ENCODE data around the gene INTS4. TPM values are rescaled to one million over a fixed set of nuclear protein-coding genes. Genes with fewer than 3 reads are reported as not detected.
"Not testable (repeated sequence)": the region's sequence is repeated elsewhere in the genome, so short reads cannot be mapped to it uniquely, and the experiment has no call there.

INTS4 gene
- total and polyA plus RNA-seq, 8 donors, result 15.9 to 27.1 (median 17.9) TPM

- H3K4me3 ChIP-seq, result no peak overlapping the region
- H3K27ac ChIP-seq, result no peak overlapping the region
- WGBS, 2 donors, result 97 to 100% methylated on average over 1 of the region's 1 CpG
- no peaks in the 10 kb centered on the region for H3K4me1 ChIP-seq
- ATAC-seq, result no peak
- H3K36me3 ChIP-seq, result peaks cover 0 to 8% (median 3%) of the 10 kb centered on the region in 3 donors
- no peak for DNase-seq
- intact Hi-C loops (cut with DNase I), result no loop called here
- TF ChIP-seq, protein P1, sequence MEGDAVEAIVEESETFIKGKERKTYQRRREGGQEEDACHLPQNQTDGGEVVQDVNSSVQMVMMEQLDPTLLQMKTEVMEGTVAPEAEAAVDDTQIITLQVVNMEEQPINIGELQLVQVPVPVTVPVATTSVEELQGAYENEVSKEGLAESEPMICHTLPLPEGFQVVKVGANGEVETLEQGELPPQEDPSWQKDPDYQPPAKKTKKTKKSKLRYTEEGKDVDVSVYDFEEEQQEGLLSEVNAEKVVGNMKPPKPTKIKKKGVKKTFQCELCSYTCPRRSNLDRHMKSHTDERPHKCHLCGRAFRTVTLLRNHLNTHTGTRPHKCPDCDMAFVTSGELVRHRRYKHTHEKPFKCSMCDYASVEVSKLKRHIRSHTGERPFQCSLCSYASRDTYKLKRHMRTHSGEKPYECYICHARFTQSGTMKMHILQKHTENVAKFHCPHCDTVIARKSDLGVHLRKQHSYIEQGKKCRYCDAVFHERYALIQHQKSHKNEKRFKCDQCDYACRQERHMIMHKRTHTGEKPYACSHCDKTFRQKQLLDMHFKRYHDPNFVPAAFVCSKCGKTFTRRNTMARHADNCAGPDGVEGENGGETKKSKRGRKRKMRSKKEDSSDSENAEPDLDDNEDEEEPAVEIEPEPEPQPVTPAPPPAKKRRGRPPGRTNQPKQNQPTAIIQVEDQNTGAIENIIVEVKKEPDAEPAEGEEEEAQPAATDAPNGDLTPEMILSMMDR (IDR thresholded peaks at IDR 0.05), result no peak
- H3K9me3 ChIP-seq, result no peaks in the 10 kb centered on the region
- no peaks in the 10 kb centered on the region for H3K27me3 ChIP-seq
- no peak for FAIRE-seq
Measured at GRCh38 chr11:77873345-77873744, 121.1 kb downstream of the INTS4 start.

DNA sequence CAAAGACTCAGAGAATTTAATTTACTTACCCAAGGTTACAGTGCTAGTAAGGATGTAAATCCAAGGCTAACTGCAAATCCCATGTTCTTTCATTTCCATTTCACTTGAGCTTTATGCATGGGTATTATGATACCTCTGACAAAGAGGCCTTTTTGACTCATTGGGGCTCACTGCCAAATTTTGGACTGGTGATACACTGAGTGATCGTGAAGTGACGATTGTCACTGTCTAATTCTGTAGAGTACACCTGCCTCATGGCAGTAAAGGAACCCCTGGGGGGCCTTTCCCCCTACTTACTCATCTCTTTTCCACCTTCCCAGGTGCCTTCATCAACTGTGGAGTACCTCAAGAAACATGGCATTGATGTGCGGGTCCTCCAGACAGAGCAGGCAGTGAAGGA is 122.6 kb downstream of the INTS4 start:
- 96% methylated on average over 3 of the region's 3 CpGs for WGBS, 2 donors
- intact Hi-C loops (cut with DNase I), result no loop called here
- H3K4me1 ChIP-seq, result no peaks in the 10 kb centered on the region
- ATAC-seq (no peak), DNase-seq (no peak), FAIRE-seq (no peak)
- H3K4me3 ChIP-seq, result no peak overlapping the region
- H3K36me3 ChIP-seq, result peaks cover 0 to 8% (median 3%) of the 10 kb centered on the region in 3 donors
- H3K27ac ChIP-seq, result no peak overlapping the region
- TF ChIP-seq, protein P1 (IDR thresholded peaks at IDR 0.05), result no peak
- no peaks in the 10 kb centered on the region for H3K9me3 ChIP-seq
- no peaks in the 10 kb centered on the region for H3K27me3 ChIP-seq

- Histone ChIP-seq H3K9me3 (no peaks in the 10 kb centered on the region), H3K4me1 (no peaks in the 10 kb centered on the region), H3K27ac (no peak overlapping the region), H3K27me3 (no peaks in the 10 kb centered on the region), H3K4me3 (no peak overlapping the region), H3K36me3 (peaks cover 0 to 8% (median 3%) of the 10 kb centered on the region in 3 donors)
- intact Hi-C loops (cut with DNase I), result no loop called here
- ATAC-seq, result no peak
- TF ChIP-seq, protein P1 (IDR thresholded peaks at IDR 0.05), result no peak
- FAIRE-seq, result no peak
- DNase-seq, result no peak
- WGBS, 2 donors, result 92 to 94% methylated on average over 4 of the region's 4 CpGs
Measured at GRCh38 chr11:77868744-77869143, 125.7 kb downstream of the INTS4 start.

- 81 to 90% methylated on average over 1 of the region's 1 CpG for WGBS, 2 donors
- H3K27me3 ChIP-seq, result no peaks in the 10 kb centered on the region
- H3K27ac ChIP-seq, result no peak overlapping the region
- ATAC-seq (no peak), FAIRE-seq (no peak), DNase-seq (no peak)
- H3K9me3 ChIP-seq, result no peaks in the 10 kb centered on the region
- H3K4me1 ChIP-seq, result no peaks in the 10 kb centered on the region
- TF ChIP-seq, protein P1 (IDR thresholded peaks at IDR 0.05), result no peak
- peaks cover 0 to 6% (median 3%) of the 10 kb centered on the region in 3 donors for H3K36me3 ChIP-seq
- intact Hi-C loops (cut with DNase I), result no loop called here
- no peak overlapping the region for H3K4me3 ChIP-seq
Measured at GRCh38 chr11:77866336-77866735, 128.1 kb downstream of the INTS4 start.

DNA sequence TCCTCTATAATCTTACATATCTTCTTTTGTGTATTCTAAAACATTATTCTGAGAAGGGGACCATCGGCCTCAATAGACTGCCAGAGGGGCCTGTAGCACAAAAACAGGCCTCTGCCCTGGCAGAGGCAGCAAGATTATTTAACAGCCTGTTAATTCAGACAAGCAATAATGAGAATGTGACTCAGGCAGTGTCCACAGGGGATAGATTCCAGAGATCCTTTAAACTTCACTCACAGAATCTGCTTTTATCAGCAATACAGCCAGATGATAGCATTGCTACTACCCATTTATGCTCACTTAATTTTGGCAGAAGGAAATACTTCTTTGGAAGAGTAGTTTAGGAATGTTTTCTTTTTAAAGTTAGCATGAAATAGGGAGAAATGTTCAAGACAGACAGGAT is 128.7 kb downstream of the INTS4 start:
- no peaks in the 10 kb centered on the region for H3K9me3 ChIP-seq
- no peak overlapping the region for H3K27ac ChIP-seq
- DNase-seq (no peak), ATAC-seq (no peak), FAIRE-seq (no peak)
- H3K4me3 ChIP-seq, result no peak overlapping the region
- intact Hi-C loops (cut with DNase I), result no loop called here
- no peaks in the 10 kb centered on the region for H3K27me3 ChIP-seq
- peaks cover 0 to 2% (median 1%) of the 10 kb centered on the region in 3 donors for H3K36me3 ChIP-seq
- TF ChIP-seq, protein P1 (IDR thresholded peaks at IDR 0.05), result no peak
- H3K4me1 ChIP-seq, result no peaks in the 10 kb centered on the region
- 88 to 92% methylated on average over 1 of the region's 1 CpG for WGBS, 2 donors

DNA sequence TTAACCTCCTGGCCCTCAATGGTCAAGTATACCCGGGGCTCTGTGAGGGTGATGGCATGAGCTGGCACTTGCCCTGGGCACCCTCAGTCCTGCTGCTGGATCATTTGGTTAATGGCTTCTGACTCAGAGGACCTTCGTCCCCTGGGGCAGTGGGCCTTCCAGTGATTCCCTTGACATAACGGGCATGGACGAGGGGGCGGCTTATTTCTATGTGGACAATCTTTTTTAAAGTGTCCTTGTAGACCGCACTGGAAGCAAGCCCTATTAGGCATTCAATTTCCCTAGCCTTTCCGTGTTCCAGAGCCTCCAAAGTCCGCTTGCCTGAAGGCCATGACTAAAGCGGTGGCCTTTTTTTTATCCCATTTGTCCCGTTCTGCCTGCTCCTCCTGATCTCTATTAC is 133.0 kb downstream of the INTS4 start:
- H3K27ac ChIP-seq; intact Hi-C loops (cut with DNase I); ATAC-seq; H3K4me3 ChIP-seq; H3K4me1 ChIP-seq; DNase-seq; H3K27me3 ChIP-seq; FAIRE-seq; H3K9me3 ChIP-seq; H3K36me3 ChIP-seq: not testable (repeated sequence)
- WGBS, 2 donors, result 57 to 59% methylated on average over 10 of the region's 10 CpGs

DNA sequence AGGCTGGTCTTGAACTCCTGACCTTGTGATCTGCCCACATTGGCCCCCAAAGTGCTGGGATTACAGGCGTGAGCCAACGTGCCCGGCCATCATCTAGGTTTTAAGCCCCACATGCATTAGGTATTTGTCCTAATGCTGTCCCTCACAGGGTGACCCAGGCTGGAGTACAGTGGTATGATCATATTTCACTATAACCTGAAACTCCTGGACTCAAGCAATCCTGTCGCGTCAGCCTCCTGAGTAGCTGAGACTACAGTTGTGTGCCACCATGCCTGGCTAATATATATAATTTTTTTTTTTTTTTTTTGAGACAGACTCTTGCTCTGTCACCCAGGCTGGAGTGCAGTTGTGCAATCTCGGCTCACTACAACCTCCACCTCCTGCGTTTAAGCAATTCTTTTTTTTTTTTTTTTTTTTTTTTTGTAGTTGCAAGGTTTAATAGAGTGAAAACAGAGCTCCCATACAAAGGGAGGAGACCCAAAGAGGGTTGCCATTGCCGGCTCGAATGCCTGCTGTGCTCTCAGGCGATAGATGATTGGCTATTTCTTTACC is 136.5 kb downstream of the INTS4 start:
- H3K4me3 ChIP-seq; FAIRE-seq; H3K9me3 ChIP-seq; H3K36me3 ChIP-seq; H3K4me1 ChIP-seq; H3K27me3 ChIP-seq; ATAC-seq; H3K27ac ChIP-seq; DNase-seq; intact Hi-C loops (cut with DNase I): not testable (repeated sequence)
- 93 to 98% methylated on average over 10 of the region's 10 CpGs for WGBS, 2 donors

All from pancreas (tissue), 10 donors.